HUES6 (cell line): ENCODE measurements around the gene ZNF530.

Experiments
- H3K27ac ChIP-seq: 2 replicates; pipeline ENCODE4 v1.7.0; 2013; ENCODE audit warnings: low read depth, mild to moderate bottlenecking, low read length, inconsistent platforms
- H3K27me3 ChIP-seq: 2 replicates; pipeline ENCODE4 v1.6.1; 2013; ENCODE audit warnings: low read length; ENCODE audit not compliant: control insufficient read depth, insufficient read depth
- H3K36me3 ChIP-seq: 2 replicates; pipeline ENCODE4 v1.6.1; 2013; ENCODE audit warnings: low read length; ENCODE audit not compliant: control insufficient read depth, insufficient read depth
- H3K4me1 ChIP-seq: 2 replicates; pipeline ENCODE4 v1.6.1; 2013; ENCODE audit warnings: low read length; ENCODE audit not compliant: control insufficient read depth, insufficient read depth
- H3K4me3 ChIP-seq: 2 replicates; pipeline ENCODE4 v1.5.1; 2013; ENCODE audit warnings: low read depth, low read length
- H3K9ac ChIP-seq: one replicate; pipeline ENCODE4 v1.6.1; 2013; ENCODE audit warnings: mild to moderate bottlenecking, low read length
- H3K9me3 ChIP-seq: 2 replicates; pipeline ENCODE4 v1.6.1; 2013; ENCODE audit warnings: low read depth, low read length; ENCODE audit not compliant: control insufficient read depth, insufficient read depth

ZNF530 gene

DNA sequence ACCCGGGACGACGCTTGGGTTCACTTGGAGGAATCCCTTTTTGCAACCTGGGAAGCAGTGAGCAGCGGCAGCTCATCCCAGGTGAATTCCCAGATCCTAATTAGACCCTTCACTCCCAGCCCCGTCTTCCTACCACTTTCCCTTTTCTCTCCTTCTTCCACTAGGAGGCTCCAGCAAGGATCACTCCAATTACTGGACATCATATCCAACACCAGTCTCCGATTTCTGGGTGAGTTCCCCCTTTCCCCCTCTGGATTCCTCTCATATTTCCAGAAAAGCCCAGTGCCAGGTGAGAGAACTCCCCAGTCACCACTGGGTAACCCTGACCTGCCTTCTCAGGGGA is 51.9 kb downstream of the ZNF530 start:
- Histone ChIP-seq H3K9ac (no peak overlapping the region), H3K27me3 (peaks cover 4% of the 10 kb centered on the region; the same call in 1 of the 2 replicates), H3K4me1 (0 out of 2 replicates have a peak, but pooled peaks cover 5% of the 10 kb centered on the region), H3K4me3 (no peak overlapping the region), H3K9me3 (peaks cover 10% of the 10 kb centered on the region), H3K27ac (no peak overlapping the region), H3K36me3 (no peaks in the 10 kb centered on the region)

GRCh38 chr19:57653689-57654088 is 54.0 kb downstream of the ZNF530 start:
- Histone ChIP-seq H3K27ac (no peak overlapping the region), H3K9me3 (peaks cover 10% of the 10 kb centered on the region), H3K4me1 (0 out of 2 replicates have a peak, but pooled peaks cover 5% of the 10 kb centered on the region), H3K27me3 (peaks cover 7% of the 10 kb centered on the region), H3K9ac (no peak overlapping the region), H3K36me3 (no peaks in the 10 kb centered on the region), H3K4me3 (no peak overlapping the region)

DNA sequence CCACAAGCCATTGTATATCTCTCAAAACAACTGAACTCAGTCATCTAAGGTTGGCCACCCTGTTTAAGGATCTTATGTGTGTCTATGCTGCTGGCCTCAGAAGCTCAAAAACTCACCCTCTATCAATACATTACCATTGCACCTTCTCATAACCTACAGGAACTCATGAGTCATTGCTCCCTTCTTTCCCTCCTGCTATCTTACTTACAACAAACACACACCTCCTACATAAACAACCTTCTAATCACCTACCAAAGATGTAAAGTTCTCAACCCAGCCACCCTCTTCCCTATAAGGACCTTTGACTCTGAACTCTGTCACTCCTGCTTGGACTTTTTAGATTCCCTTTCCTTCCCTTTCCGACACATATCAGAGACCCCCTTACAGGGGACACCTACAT is 55.8 kb downstream of the ZNF530 start:
- Histone ChIP-seq H3K27me3 (peaks cover 22% of the 10 kb centered on the region), H3K4me1 (0 out of 2 replicates have a peak, but pooled peaks cover 5% of the 10 kb centered on the region), H3K4me3 (no peak overlapping the region), H3K27ac (no peak overlapping the region), H3K9me3 (peaks cover 10% of the 10 kb centered on the region), H3K36me3 (no peaks in the 10 kb centered on the region), H3K9ac (no peak overlapping the region)

DNA sequence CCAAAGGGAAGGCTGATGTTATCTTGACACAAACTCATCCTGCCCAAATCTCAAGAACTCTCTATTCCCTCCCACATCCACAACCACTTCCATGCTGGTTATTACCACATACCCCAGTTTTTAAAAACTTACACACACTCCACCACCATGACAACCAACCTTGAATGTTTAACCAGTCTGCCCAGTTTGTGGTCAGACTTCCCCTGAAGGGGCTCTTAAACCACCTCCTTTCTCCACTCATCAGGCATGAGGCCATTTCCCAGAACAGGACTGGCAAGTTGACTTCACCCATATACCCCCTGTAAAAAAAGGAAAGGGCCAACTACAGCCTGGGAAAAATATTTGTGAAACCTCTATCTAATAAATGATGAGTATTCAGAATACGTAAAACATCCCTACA is 56.7 kb downstream of the ZNF530 start:
- 0 out of 2 replicates have a peak, but pooled peaks cover 2% of the 10 kb centered on the region for H3K4me1 ChIP-seq
- H3K27ac ChIP-seq, result no peak overlapping the region
- no peak overlapping the region for H3K4me3 ChIP-seq
- peaks cover 30% of the 10 kb centered on the region for H3K27me3 ChIP-seq
- no peak overlapping the region for H3K9ac ChIP-seq
- no peaks in the 10 kb centered on the region for H3K36me3 ChIP-seq
- peaks cover 8% of the 10 kb centered on the region for H3K9me3 ChIP-seq
